GM23338 (cell line): ENCODE results near the gene UTP4. TPM values are rescaled to one million over a fixed set of nuclear protein-coding genes. Genes with fewer than 3 reads are reported as not detected.

Source experiments
- ATAC-seq: fragments of 200-7000 bp; cut with Tn5 transposase; 3 replicates; pipeline ENCODE4 v1.9.1; 2020
- DNase-seq: peaks from one replicate; pipeline ENCODE4 v3.0.0-alpha.2; 2015; ENCODE audit warnings: low spot score
- H2AFZ ChIP-seq: fragments of 200-600 bp; sonication (generic); 2 replicates; pipeline ENCODE4 v1.8.0; 2016; ENCODE audit warnings: antibody characterized with exemption, mild to moderate bottlenecking, moderate library complexity
- H3F3A ChIP-seq: fragments of 200-600 bp; sonication (generic); replicated peaks from 2 replicates; pipeline ENCODE4 v1.8.0; 2017; ENCODE audit warnings: antibody characterized with exemption, mixed run types, low read depth
- H3K27ac ChIP-seq: fragments of 200-600 bp; sonication (generic); 2 replicates; pipeline ENCODE4 v1.6.1; 2016; ENCODE audit warnings: low read depth
- H3K27me3 ChIP-seq: fragments of 200-600 bp; sonication (generic); 2 replicates; pipeline ENCODE4 v1.8.0; 2016; ENCODE audit warnings: mild to moderate bottlenecking, mixed run types, moderate library complexity; ENCODE audit not compliant: insufficient read depth
- H3K36me3 ChIP-seq: fragments of 200-600 bp; sonication (generic); 2 replicates; pipeline ENCODE4 v1.8.0; 2016; ENCODE audit warnings: mild to moderate bottlenecking; ENCODE audit not compliant: insufficient read depth
- H3K4me1 ChIP-seq: fragments of 200-600 bp; sonication (generic); 2 replicates; pipeline ENCODE4 v1.8.0; 2016; ENCODE audit warnings: mild to moderate bottlenecking, moderate library complexity; ENCODE audit not compliant: insufficient read depth
- H3K4me2 ChIP-seq: fragments of 200-600 bp; sonication (generic); 2 replicates; pipeline ENCODE4 v1.7.1; 2017; ENCODE audit warnings: mixed run types
- H3K4me3 ChIP-seq: fragments of 200-600 bp; sonication (generic); 2 replicates; pipeline ENCODE4 v1.6.1; 2016; ENCODE audit warnings: mixed run types
- H3K79me2 ChIP-seq: fragments of 200-600 bp; sonication (generic); replicated peaks from 2 replicates; pipeline ENCODE4 v1.8.0; 2017; ENCODE audit warnings: mild to moderate bottlenecking; ENCODE audit not compliant: insufficient read depth
- H3K9me2 ChIP-seq: fragments of 200-600 bp; sonication (generic); 2 replicates; pipeline ENCODE4 v1.8.0; 2017; ENCODE audit not compliant: insufficient read depth
- H4K20me1 ChIP-seq: fragments of 200-600 bp; sonication (generic); replicated peaks from 2 replicates; pipeline ENCODE4 v1.8.0; 2017; ENCODE audit warnings: mild to moderate bottlenecking; ENCODE audit not compliant: insufficient read depth
- H3K27ac Mint-ChIP-seq: 2 replicates; pipeline ENCODE4 v1.8.0; 2020; ENCODE audit warnings: inconsistent platforms, mild to moderate bottlenecking, moderate library complexity, mixed read lengths
- H3K27me3 Mint-ChIP-seq: 3 replicates; pipeline ENCODE4 v1.8.0; 2022; ENCODE audit warnings: low read depth, mild to moderate bottlenecking, moderate library complexity, mixed read lengths, inconsistent platforms; ENCODE audit not compliant: insufficient read depth, poor library complexity
- H3K36me3 Mint-ChIP-seq: 3 replicates; pipeline ENCODE4 v1.8.0; 2021; ENCODE audit warnings: low read depth, mild to moderate bottlenecking, inconsistent platforms, moderate library complexity, mixed read lengths
- H3K4me1 Mint-ChIP-seq: 3 replicates; pipeline ENCODE4 v1.8.0; 2020; ENCODE audit warnings: mild to moderate bottlenecking, inconsistent platforms, mixed read lengths
- H3K4me3 Mint-ChIP-seq: 3 replicates; pipeline ENCODE4 v1.8.0; 2021; ENCODE audit warnings: moderate library complexity, mild to moderate bottlenecking, inconsistent platforms, mixed read lengths
- H3K9me3 Mint-ChIP-seq: 3 replicates; pipeline ENCODE4 v1.8.0; 2020; ENCODE audit warnings: moderate library complexity, mild to moderate bottlenecking, inconsistent platforms, mixed read lengths
- ETS1 ChIP-seq: IDR thresholded peaks from 2 replicates; pipeline ENCODE4 v1.6.1; 2016; ENCODE audit warnings: antibody characterized with exemption
- EZH2 ChIP-seq: fragments of 200-600 bp; sonication (generic); IDR thresholded peaks from one replicate; pipeline ENCODE4 v1.8.0; 2017; ENCODE audit warnings: antibody characterized with exemption, mild to moderate bottlenecking, low read depth; ENCODE audit not compliant: unreplicated experiment
- EZH2phosphoT487 ChIP-seq: fragments of 200-600 bp; sonication (generic); IDR thresholded peaks from one replicate; pipeline ENCODE4 v1.8.1; 2018; ENCODE audit warnings: antibody characterized with exemption; ENCODE audit not compliant: unreplicated experiment
- JUNB ChIP-seq: IDR thresholded peaks from one replicate; pipeline ENCODE4 v1.6.1; 2016; ENCODE audit warnings: antibody characterized with exemption; ENCODE audit not compliant: unreplicated experiment
- POLR2AphosphoS5 ChIP-seq: IDR thresholded peaks from 2 replicates; pipeline ENCODE4 v1.6.1; 2016; ENCODE audit warnings: antibody characterized with exemption, low read depth
- REST ChIP-seq: IDR thresholded peaks from one replicate; pipeline ENCODE4 v1.6.1; 2018; ENCODE audit warnings: antibody characterized with exemption; ENCODE audit not compliant: unreplicated experiment
- STAT1 ChIP-seq: IDR thresholded peaks from one replicate; pipeline ENCODE4 v1.6.1; 2016; ENCODE audit warnings: antibody characterized with exemption; ENCODE audit not compliant: unreplicated experiment
- ZNF114 ChIP-seq: fragments of 250-450 bp; sonication (Bioruptor Pico); IDR thresholded peaks from 2 replicates; pipeline ENCODE4 v1.5.0; 2020; ENCODE audit warnings: mild to moderate bottlenecking, moderate library complexity
- ZNF331 ChIP-seq: fragments of 250-450 bp; sonication (Bioruptor Pico); IDR thresholded peaks from 2 replicates; pipeline ENCODE4 v1.5.0; 2020; ENCODE audit warnings: low read depth, mild to moderate bottlenecking, moderate library complexity
- ZNF462 ChIP-seq: fragments of 250-450 bp; sonication (Bioruptor Pico); IDR thresholded peaks from 2 replicates; pipeline ENCODE4 v1.5.0; 2020; ENCODE audit warnings: mild to moderate bottlenecking, moderate library complexity
- polyA plus RNA-seq: library from polyadenylated mRNA; unstranded; fragments of >200 nt; fragmentation: Nextera tagmentation; extraction: Ambion mirVana; gene quantifications from 2 replicates; pipeline ENCODE4 v1.2.1, GENCODE V29; 2016
- total RNA-seq: library from RNA; depleted of rRNA; stranded (reverse); fragments of >200 nt; shearing (Covaris generic); gene quantifications from 2 replicates; pipeline ENCODE4 v1.2.3, GENCODE V29; 2014

Gene UTP4
- total and polyA plus RNA-seq, 2 experiments from 2014 or later = 63.2 to 66.6 TPM

- TF ChIP-seq ZNF462 (CRISPR knock-in tag) = no peak
- TF ChIP-seq JUNB = no peak
- TF ChIP-seq EZH2 = no peak
- TF ChIP-seq ZNF114 (CRISPR knock-in tag) = no peak
- no peak for TF ChIP-seq POLR2AphosphoS5
- no peak for TF ChIP-seq ETS1
Observed at GRCh38 chr16:69109486-69110270, 22.8 kb upstream of the UTP4 start (continued).

- H3K4me3 Mint-ChIP-seq = peak overlapping the region; percentile 30; the same call in 2 of the 3 replicates
- DNase-seq = no peak
- Histone ChIP-seq H2AFZ (no peak overlapping the region), H3K4me3 (no peak overlapping the region), H3K79me2 (peaks cover 51% of the 10 kb centered on the region), H3K4me2 (no peak overlapping the region), H4K20me1 (peaks cover under 1% of the 10 kb centered on the region), H3F3A (peaks cover 56% of the 10 kb centered on the region; the same call in 1 of the 2 replicates), H3K36me3 (peaks cover 49% of the 10 kb centered on the region), H3K9me2 (no peaks in the 10 kb centered on the region), H3K27me3 (no peaks in the 10 kb centered on the region), H3K4me1 (peaks cover 23% of the 10 kb centered on the region), H3K27ac (no peak overlapping the region)
- peaks cover 42% of the 10 kb centered on the region for H3K4me1 Mint-ChIP-seq
- H3K9me3 Mint-ChIP-seq = no peaks in the 10 kb centered on the region
- peak overlapping the region; percentile 80 for H3K27ac Mint-ChIP-seq
- ATAC-seq = no peak
- H3K36me3 Mint-ChIP-seq = peaks cover 72% of the 10 kb centered on the region
- H3K27me3 Mint-ChIP-seq = peaks cover 28% of the 10 kb centered on the region
- TF ChIP-seq ETS1 (no peak), POLR2AphosphoS5 (no peak), EZH2phosphoT487 (no peak), ZNF114 (CRISPR knock-in tag) (no peak), JUNB (no peak), REST (no peak), STAT1 (no peak), ZNF331 (CRISPR knock-in tag) (no peak)
Observed at GRCh38 chr16:69110406-69110805, 22.0 kb upstream of the UTP4 start.
